GM23248 (cell line): ENCODE measurements around the gene ILK.

Experiments
- EZH2 ChIP-seq: fragments of 200-600 bp; sonication (generic); IDR thresholded peaks from 2 replicates; pipeline ENCODE4 v1.6.1; 2018; ENCODE audit warnings: antibody characterized with exemption, mild to moderate bottlenecking; ENCODE audit not compliant: insufficient read depth, poor library complexity, severe bottlenecking
- EZH2phosphoT487 ChIP-seq: fragments of 200-600 bp; sonication (generic); IDR thresholded peaks from 2 replicates; pipeline ENCODE4 v1.6.1; 2018; ENCODE audit warnings: antibody characterized with exemption, moderate library complexity, mild to moderate bottlenecking, low read depth; ENCODE audit not compliant: insufficient read depth

DNA sequence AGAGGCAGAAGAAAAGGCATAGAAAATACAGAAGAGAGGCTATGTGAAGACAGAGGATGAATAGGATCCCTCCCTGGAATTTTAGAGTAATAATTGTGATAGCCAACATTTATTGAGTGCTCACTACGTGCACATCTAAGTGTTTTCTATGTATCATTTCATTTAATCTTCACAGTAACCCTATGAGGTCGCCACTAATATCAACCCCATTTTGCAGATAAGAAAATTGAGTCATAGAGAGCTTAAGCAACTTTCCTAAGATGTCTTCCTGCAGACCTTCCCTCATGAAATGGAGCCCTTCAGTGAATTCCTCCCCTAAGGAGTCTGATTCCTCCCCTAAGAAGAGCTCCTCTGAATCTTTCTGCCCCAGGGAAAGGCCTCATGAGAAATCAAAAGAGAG is 38.2 kb upstream of the ILK start:
- TF ChIP-seq EZH2 (no peak), EZH2phosphoT487 (no peak)
